GM12801 (cell line): ENCODE results near the gene GCSAM.

Experiments
- TF ChIP-seq, protein P1 (sequence below): IDR thresholded peaks from one replicate; pipeline ENCODE4 v1.5.1; 2011; ENCODE audit warnings: control low read depth; ENCODE audit not compliant: insufficient read length; ENCODE audit errors: extremely low read depth

Gene GCSAM, protein sequence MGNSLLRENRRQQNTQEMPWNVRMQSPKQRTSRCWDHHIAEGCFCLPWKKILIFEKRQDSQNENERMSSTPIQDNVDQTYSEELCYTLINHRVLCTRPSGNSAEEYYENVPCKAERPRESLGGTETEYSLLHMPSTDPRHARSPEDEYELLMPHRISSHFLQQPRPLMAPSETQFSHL

DNA sequence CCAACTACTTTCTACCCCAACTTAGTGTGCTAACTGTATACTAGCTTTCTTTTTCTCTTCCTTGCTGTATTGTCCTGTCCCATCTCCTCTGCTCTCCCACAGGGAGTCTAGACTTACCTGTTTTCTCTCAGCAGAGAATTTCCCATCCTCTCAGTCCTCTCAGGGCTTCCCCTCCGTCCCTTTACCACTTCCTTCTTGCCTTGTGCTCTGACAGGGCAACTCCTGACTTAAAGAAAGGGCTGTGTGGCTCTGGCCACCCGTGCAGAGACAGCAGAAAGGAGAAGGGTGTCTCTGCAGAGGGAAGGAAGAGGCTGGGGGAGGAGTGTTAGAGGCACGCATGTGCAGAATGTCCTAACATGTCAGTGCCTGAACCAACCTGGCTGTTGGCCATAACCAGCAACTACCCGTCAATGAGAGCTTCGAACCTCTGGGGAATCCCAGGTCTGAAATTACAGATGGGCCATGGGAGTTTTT, at the start of gene GCSAM:
GCSAM (minus strand) TSS at position 274 of the 474 bp plus-strand sequence; CDS start at position 146, 128 bp downstream.
- TF ChIP-seq, protein P1, sequence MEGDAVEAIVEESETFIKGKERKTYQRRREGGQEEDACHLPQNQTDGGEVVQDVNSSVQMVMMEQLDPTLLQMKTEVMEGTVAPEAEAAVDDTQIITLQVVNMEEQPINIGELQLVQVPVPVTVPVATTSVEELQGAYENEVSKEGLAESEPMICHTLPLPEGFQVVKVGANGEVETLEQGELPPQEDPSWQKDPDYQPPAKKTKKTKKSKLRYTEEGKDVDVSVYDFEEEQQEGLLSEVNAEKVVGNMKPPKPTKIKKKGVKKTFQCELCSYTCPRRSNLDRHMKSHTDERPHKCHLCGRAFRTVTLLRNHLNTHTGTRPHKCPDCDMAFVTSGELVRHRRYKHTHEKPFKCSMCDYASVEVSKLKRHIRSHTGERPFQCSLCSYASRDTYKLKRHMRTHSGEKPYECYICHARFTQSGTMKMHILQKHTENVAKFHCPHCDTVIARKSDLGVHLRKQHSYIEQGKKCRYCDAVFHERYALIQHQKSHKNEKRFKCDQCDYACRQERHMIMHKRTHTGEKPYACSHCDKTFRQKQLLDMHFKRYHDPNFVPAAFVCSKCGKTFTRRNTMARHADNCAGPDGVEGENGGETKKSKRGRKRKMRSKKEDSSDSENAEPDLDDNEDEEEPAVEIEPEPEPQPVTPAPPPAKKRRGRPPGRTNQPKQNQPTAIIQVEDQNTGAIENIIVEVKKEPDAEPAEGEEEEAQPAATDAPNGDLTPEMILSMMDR, result no peak

DNA sequence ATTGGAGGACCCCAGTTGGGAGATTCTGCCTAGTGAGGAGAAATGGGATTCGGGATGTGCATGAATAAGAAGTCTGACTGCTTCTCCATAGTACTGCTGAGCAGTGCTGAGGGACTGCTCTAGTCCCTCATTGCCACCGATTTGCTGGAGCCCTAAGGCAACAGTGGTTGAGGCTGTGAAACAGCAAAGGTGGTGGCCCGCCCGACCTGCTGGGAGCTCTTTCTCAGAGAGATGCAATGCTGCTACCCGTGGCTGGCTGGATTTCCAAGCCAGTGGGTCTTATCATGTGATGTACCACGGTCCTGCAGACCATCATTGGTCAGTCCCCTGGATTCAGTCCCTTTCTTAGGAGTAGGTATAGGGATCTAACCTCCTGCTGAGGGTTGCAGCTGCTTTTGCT, 42.6 kb upstream of the GCSAM start:
- TF ChIP-seq, protein P1, result no peak

DNA sequence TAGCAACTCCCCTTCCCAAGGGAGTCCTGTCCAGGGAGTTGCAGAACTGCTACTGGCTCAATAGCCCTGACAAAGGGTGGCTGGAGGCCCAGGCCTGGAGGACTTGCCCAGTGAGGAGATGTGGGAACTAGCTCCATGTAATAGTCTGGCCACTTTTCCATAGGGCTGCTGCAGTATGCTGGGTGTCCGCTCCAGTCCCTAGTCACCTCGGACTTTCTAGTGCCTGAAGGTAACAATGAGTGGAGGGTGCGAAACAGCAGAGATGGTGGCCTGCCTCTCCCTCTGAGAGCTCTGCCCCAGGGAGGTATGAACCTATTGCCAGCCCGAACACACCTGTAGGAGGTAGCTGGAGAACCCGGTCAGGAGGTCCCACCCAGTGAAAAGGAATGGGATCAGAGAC, 42.0 kb upstream of the GCSAM start:
- TF ChIP-seq, protein P1, result no peak

DNA sequence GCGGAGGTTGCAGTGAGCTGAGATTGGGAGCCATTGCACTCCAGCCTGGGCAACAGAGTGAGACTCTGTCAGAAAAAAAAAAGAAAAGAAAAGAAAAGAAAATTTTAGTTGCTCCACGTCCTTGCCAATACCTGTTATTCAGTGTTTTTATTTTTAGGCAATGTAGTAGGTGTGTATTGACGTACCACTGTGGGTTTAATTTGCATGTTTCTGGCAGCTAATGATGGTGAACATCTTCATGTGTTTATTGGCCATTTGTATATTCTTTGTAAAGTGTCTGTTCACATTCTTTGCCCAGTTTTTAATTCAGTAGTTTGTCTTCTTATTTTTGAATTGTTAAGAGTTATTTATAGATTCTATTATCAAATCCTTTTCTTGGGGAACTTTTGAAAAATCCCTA, 38.1 kb upstream of the GCSAM start:
- TF ChIP-seq, protein P1, result no peak

DNA sequence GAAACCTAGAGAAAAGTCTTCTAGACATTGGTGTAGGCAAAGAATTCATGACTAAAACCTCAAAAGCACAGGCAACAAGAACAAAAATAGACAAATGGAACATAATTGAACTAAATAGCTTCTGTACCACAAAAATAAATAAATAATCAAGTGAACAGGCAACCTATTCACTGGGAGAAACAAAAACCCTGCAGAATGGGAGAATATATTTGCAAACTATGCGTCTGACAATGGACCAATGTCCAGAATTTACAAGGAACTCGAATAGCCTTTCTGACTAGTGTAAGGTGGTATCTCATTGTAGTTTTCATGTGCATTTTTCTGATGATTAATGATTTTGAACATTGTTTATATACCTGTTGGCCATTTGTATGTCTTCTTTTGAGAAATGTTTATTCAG, 37.0 kb upstream of the GCSAM start:
- TF ChIP-seq, protein P1, result no peak

DNA sequence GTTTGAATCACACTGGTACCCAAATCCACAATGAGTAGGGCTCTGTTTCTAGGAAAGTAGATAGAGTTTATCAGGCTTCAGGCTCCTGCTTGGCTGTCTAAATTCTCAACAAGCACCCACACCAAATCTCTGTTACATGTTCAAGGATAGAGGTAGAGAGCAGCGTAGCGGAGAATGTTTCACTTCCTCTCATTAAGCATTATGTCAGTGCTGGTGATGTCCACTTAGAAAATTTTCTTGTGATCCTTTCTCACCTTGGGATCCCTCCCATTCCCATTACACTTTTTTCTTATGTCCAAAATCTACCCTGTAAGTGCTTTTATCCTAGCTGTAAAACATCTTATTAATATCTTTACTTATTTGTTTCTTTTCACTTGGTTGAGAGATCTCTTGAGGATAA, 34.7 kb upstream of the GCSAM start:
- TF ChIP-seq, protein P1, result no peak

DNA sequence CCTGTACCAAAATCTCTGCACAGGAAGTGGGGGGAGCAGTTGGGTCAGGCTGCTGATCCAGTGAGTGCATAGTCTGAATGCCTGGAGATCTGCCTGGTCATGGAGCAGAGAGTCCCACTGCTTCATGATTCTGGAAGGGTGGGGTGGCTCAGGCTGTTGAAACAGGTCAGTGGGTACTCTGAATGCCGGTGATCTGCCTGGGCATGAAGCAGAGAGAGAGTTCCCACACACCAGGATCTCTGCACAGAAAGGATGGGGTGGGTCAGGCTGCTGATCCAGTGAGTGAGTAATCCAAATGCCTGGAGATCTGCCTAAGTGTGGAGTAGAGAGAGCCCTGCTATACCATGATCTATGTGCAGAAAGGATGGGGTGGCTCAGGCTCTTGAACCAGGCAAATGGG, 16.1 kb upstream of the GCSAM start:
- TF ChIP-seq, protein P1, result no peak
